HEK293 (cell line): Measurements from ENCODE around the gene IFFO2.

Source experiments
- CTCF ChIA-PET: fragments of 350-600 bp; formaldehyde crosslinking; extraction: SDS; loops from one replicate; lab custom pipeline; 2021; ENCODE audit warnings: antibody characterized with exemption; lab: Yijun Ruan, JAX
- POLR2A ChIA-PET: fragments of 300-600 bp; formaldehyde crosslinking; extraction: SDS; loops from one replicate; lab custom pipeline; 2020; ENCODE audit warnings: antibody characterized with exemption, inconsistent platforms; lab: Yijun Ruan, JAX
- H3K27ac ChIP-seq: fragments of 200-500 bp; sonication (Bioruptor generic); 2 replicates; pipeline ENCODE4 v1.5.1; 2014; ENCODE audit warnings: low read depth, low read length, control low read depth, inconsistent platforms; ENCODE audit errors: extremely low read depth
- H3K36me3 ChIP-seq, 2 experiments: fragments of 200-500 bp in 1 of 2; sonication (Bioruptor generic) in 1 of 2; 1 replicate in 1 of 2; 2 replicates in 1 of 2; pipeline ENCODE4 v1.5.1; 2014 to 2017; ENCODE audit warnings: inconsistent platforms in 2 of 2, low read length in 2 of 2; ENCODE audit not compliant: control insufficient read depth in 2 of 2, insufficient read depth in 1 of 2
- H3K4me1 ChIP-seq: fragments of 200-500 bp; sonication (Bioruptor generic); 2 replicates; pipeline ENCODE4 v1.5.1; 2014; ENCODE audit warnings: mild to moderate bottlenecking, low read length, inconsistent platforms; ENCODE audit not compliant: control insufficient read depth, insufficient read depth
- H3K4me3 ChIP-seq: 2 replicates; pipeline ENCODE4 v1.5.1; 2011; ENCODE audit warnings: low read depth, mild to moderate bottlenecking, control low read depth, low read length, moderate library complexity
- H3K9me3 ChIP-seq: fragments of 200-500 bp; sonication (Bioruptor generic); 2 replicates; pipeline ENCODE4 v1.5.1; 2014; ENCODE audit warnings: low read depth, low read length, inconsistent platforms; ENCODE audit not compliant: control insufficient read depth, insufficient read depth
- BCL11A ChIP-seq: fragments of 450-650 bp; formaldehyde crosslinking; IDR thresholded peaks from 2 replicates; pipeline ENCODE4 v1.5.1; 2016; ENCODE audit warnings: low read depth, missing biosample characterization, missing genetic modification characterization
- CTCF ChIP-seq: fragments of 450-650 bp; formaldehyde crosslinking; IDR thresholded peaks from 2 replicates; pipeline ENCODE4 v1.5.1; 2016; ENCODE audit warnings: missing biosample characterization, missing genetic modification characterization
- MZF1 ChIP-seq: fragments of 450-650 bp; formaldehyde crosslinking; IDR thresholded peaks from 2 replicates; pipeline ENCODE4 v1.5.1; 2017; ENCODE audit warnings: missing biosample characterization, missing genetic modification characterization, borderline replicate concordance
- OSR2 ChIP-seq: fragments of 450-650 bp; formaldehyde crosslinking; IDR thresholded peaks from 2 replicates; pipeline ENCODE4 v1.5.1; 2016; ENCODE audit warnings: missing biosample characterization, missing genetic modification characterization
- OVOL3 ChIP-seq: fragments of 450-650 bp; formaldehyde crosslinking; IDR thresholded peaks from 2 replicates; pipeline ENCODE4 v1.5.1; 2016; ENCODE audit warnings: missing biosample characterization, missing genetic modification characterization
- SCRT1 ChIP-seq: fragments of 450-650 bp; formaldehyde crosslinking; IDR thresholded peaks from 2 replicates; pipeline ENCODE4 v1.5.1; 2016; ENCODE audit warnings: missing biosample characterization, missing genetic modification characterization, borderline replicate concordance
- SCRT2 ChIP-seq: fragments of 450-650 bp; formaldehyde crosslinking; IDR thresholded peaks from 2 replicates; pipeline ENCODE4 v1.5.1; 2016; ENCODE audit warnings: missing biosample characterization, missing genetic modification characterization
- YY1 ChIP-seq: fragments of 450-650 bp; formaldehyde crosslinking; IDR thresholded peaks from 2 replicates; pipeline ENCODE4 v1.5.1; 2018; ENCODE audit warnings: missing biosample characterization, missing genetic modification characterization
- ZBTB44 ChIP-seq: fragments of 450-650 bp; IDR thresholded peaks from 2 replicates; pipeline ENCODE4 v1.5.1; 2018; ENCODE audit warnings: missing biosample characterization, mild to moderate bottlenecking, missing genetic modification characterization
- ZBTB48 ChIP-seq: fragments of 450-650 bp; formaldehyde crosslinking; IDR thresholded peaks from 2 replicates; pipeline ENCODE4 v1.5.1; 2016; ENCODE audit warnings: missing biosample characterization, missing genetic modification characterization
- ZFP3 ChIP-seq: fragments of 450-650 bp; formaldehyde crosslinking; IDR thresholded peaks from 2 replicates; pipeline ENCODE4 v1.5.1; 2016; ENCODE audit warnings: low read depth, missing biosample characterization, missing genetic modification characterization
- ZIC2 ChIP-seq: fragments of 450-650 bp; formaldehyde crosslinking; IDR thresholded peaks from 2 replicates; pipeline ENCODE4 v1.5.1; 2016; ENCODE audit warnings: missing biosample characterization, missing genetic modification characterization
- ZNF133 ChIP-seq: fragments of 450-650 bp; formaldehyde crosslinking; IDR thresholded peaks from 2 replicates; pipeline ENCODE4 v1.5.1; 2016; ENCODE audit warnings: missing biosample characterization, missing genetic modification characterization
- ZNF248 ChIP-seq: fragments of 450-650 bp; formaldehyde crosslinking; IDR thresholded peaks from 2 replicates; pipeline ENCODE4 v1.5.1; 2017; ENCODE audit warnings: missing biosample characterization, missing genetic modification characterization
- ZNF324 ChIP-seq: fragments of 450-650 bp; formaldehyde crosslinking; IDR thresholded peaks from 2 replicates; pipeline ENCODE4 v1.5.1; 2016; ENCODE audit warnings: missing biosample characterization, missing genetic modification characterization
- ZNF544 ChIP-seq: fragments of 450-650 bp; formaldehyde crosslinking; IDR thresholded peaks from 2 replicates; pipeline ENCODE4 v1.5.0; 2017; ENCODE audit warnings: missing biosample characterization, missing genetic modification characterization
- ZNF596 ChIP-seq: fragments of 450-650 bp; IDR thresholded peaks from 2 replicates; pipeline ENCODE4 v1.5.0; 2018; ENCODE audit warnings: missing biosample characterization, mild to moderate bottlenecking, missing genetic modification characterization, moderate library complexity
- ZNF660 ChIP-seq: fragments of 450-650 bp; IDR thresholded peaks from 2 replicates; pipeline ENCODE4 v1.5.1; 2018; ENCODE audit warnings: missing biosample characterization, mild to moderate bottlenecking, missing genetic modification characterization
- ZNF664 ChIP-seq: fragments of 450-650 bp; formaldehyde crosslinking; IDR thresholded peaks from 2 replicates; pipeline ENCODE4 v1.5.1; 2016; ENCODE audit warnings: missing biosample characterization, missing genetic modification characterization
- ZNF76 ChIP-seq: fragments of 450-650 bp; formaldehyde crosslinking; IDR thresholded peaks from 2 replicates; pipeline ENCODE4; 2016; ENCODE audit warnings: low read depth, missing biosample characterization, missing genetic modification characterization, borderline replicate concordance

IFFO2 gene

GRCh38 chr1:18901147-18901951 is 55.1 kb downstream of the IFFO2 start:
- Histone ChIP-seq H3K4me3 (peak overlapping the region; percentile 58), H3K4me1 (0 out of 2 replicates have a peak, but pooled peaks cover 3% of the 10 kb centered on the region), H3K27ac (no peak overlapping the region), H3K9me3 (no peaks in the 10 kb centered on the region), H3K36me3 (peaks cover 0 to 4% of the 10 kb centered on the region in 2 experiments; a peak in 1 of 3 replicates)
- TF ChIP-seq ZIC2 (peak; percentile 26; the same call in 1 of the 2 replicates), SCRT1 (tag by site-specific recombination) (peak; percentile 72; the same call in 1 of the 2 replicates), YY1 (no peak), SCRT2 (tag by site-specific recombination) (peak; percentile 78), ZNF664 (tag by site-specific recombination) (peak; percentile 78), BCL11A (tag by site-specific recombination) (no peak)
- ChIA-PET CTCF (interaction anchor here (0.7 to 4.5 kb wide), 4 partner anchors 11 to 108 kb away, joined by 3 to 29 read pairs (median 3); no protein-coding TSS in a partner anchor), POLR2A (interaction anchor here (1.5 kb wide), 1 partner anchor 36 kb away, joined by 4 read pairs; no protein-coding TSS in a partner anchor)

GRCh38 chr1:18900303-18900841 is 56.1 kb downstream of the IFFO2 start:
- POLR2A ChIA-PET = no interaction called here
- CTCF ChIA-PET = interaction anchor here (0.9 to 4.5 kb wide), 2 partner anchors 16 to 109 kb away, joined by 3 to 29 read pairs; no protein-coding TSS in a partner anchor

GRCh38 chr1:18899363-18900049 is 57.0 kb downstream of the IFFO2 start:
- CTCF ChIA-PET = interaction anchor here (0.6 to 4.5 kb wide), 5 partner anchors 9 to 1999 kb away, joined by 3 to 29 read pairs (median 4); no protein-coding TSS in a partner anchor
- Histone ChIP-seq H3K4me3 (no peak overlapping the region), H3K36me3 (peaks cover 0 to 4% of the 10 kb centered on the region in 2 experiments; a peak in 1 of 3 replicates), H3K9me3 (no peaks in the 10 kb centered on the region), H3K27ac (no peak overlapping the region), H3K4me1 (0 out of 2 replicates have a peak, but pooled peaks cover 3% of the 10 kb centered on the region)
- POLR2A ChIA-PET = no interaction called here
- TF ChIP-seq ZNF544 (tag by site-specific recombination) (no peak), MZF1 (tag by site-specific recombination) (no peak), CTCF (tag by site-specific recombination) (no peak), ZNF76 (no peak), OSR2 (tag by site-specific recombination) (no peak), ZNF596 (tag by site-specific recombination) (no peak), ZFP3 (tag by site-specific recombination) (no peak), ZNF324 (tag by site-specific recombination) (no peak), ZNF248 (tag by site-specific recombination) (no peak), ZNF133 (tag by site-specific recombination) (no peak), ZBTB48 (tag by site-specific recombination) (no peak), ZNF660 (tag by site-specific recombination) (no peak)

More at GRCh38 chr1:18900303-18900841, 56.1 kb downstream of the IFFO2 start:
- H3K9me3 ChIP-seq = no peaks in the 10 kb centered on the region
- H3K27ac ChIP-seq = no peak overlapping the region
- H3K4me3 ChIP-seq = no peak overlapping the region
- peaks cover 0 to 4% of the 10 kb centered on the region in 2 experiments; a peak in 1 of 3 replicates for H3K36me3 ChIP-seq
- H3K4me1 ChIP-seq = 0 out of 2 replicates have a peak, but pooled peaks cover 3% of the 10 kb centered on the region
- TF ChIP-seq OVOL3 (tag by site-specific recombination) (no peak), ZBTB44 (peak; percentile 32; the same call in 1 of the 2 replicates)
